HepG2 (cell line): ENCODE results near the gene YTHDF1. TPM values are rescaled to one million over a fixed set of nuclear protein-coding genes. Genes with fewer than 3 reads are reported as not detected.

Experiments
- ATAC-seq: fragments of 200-7000 bp; cut with Tn5 transposase; 3 replicates; pipeline ENCODE4 v1.9.1; 2020; ENCODE audit warnings: mild to moderate bottlenecking, moderate library complexity
- BruUV-seq: library from RNA; stranded (reverse); fragments of 400-500 nt; replicated peaks from 2 replicates; lab custom pipeline; 2021; lab: Mats Ljungman, UMichigan
- CTCF ChIA-PET: fragments of 300-600 bp; formaldehyde crosslinking; extraction: SDS; loops from one replicate; lab custom pipeline; 2021; ENCODE audit warnings: low total read pairs, inconsistent platforms, low intra/inter-chr PET ratio; lab: Yijun Ruan, JAX
- POLR2A ChIA-PET: fragments of 350-600 bp; sonication (Branson Sonifier 250); formaldehyde crosslinking; loops from one replicate; lab custom pipeline; 2020; ENCODE audit warnings: antibody characterized with exemption, inconsistent platforms; lab: Yijun Ruan, JAX
- DNase-seq: peaks from one replicate; pipeline ENCODE4 v3.0.0-alpha.2; 2015; ENCODE audit warnings: low spot score
- FAIRE-seq: peaks from 3 replicates; lab custom pipeline; 2011; peaks lifted over from hg19 to GRCh38; lab: Jason Lieb, UNC
- H2AFZ ChIP-seq: one replicate; pipeline ENCODE4 v1.6.1; 2011; ENCODE audit warnings: low read length, inconsistent platforms
- H3K27ac ChIP-seq: fragments of 300-600 bp; 3 replicates; pipeline ENCODE4 v1.8.0; 2011; ENCODE audit warnings: mixed run types, mild to moderate bottlenecking, mixed read lengths, low read length, inconsistent platforms; ENCODE audit not compliant: insufficient read depth; ENCODE audit errors: extremely low read length
- H3K27me3 ChIP-seq, 2 experiments: fragments of 200-600 bp in 1 of 2; 2 replicates in 1 of 2; 3 replicates in 1 of 2; pipeline versions ENCODE4 v1.6.0 to v1.8.0; 2011; ENCODE audit warnings: low read length in 2 of 2, mild to moderate bottlenecking in 2 of 2, moderate library complexity in 2 of 2, inconsistent platforms in 1 of 2; ENCODE audit not compliant: insufficient read depth in 2 of 2, control insufficient read depth in 1 of 2
- H3K36me3 ChIP-seq, 2 experiments: fragments of 200-600 bp in 1 of 2; replicated peaks in 1 of 2; 2 replicates in 1 of 2; 3 replicates in 1 of 2; pipeline versions ENCODE4 v1.5.1 to v1.8.0; 2011; ENCODE audit warnings: low read length in 2 of 2, inconsistent platforms in 1 of 2; ENCODE audit not compliant: insufficient read depth in 2 of 2, control insufficient read depth in 1 of 2
- H3K4me1 ChIP-seq: 2 replicates; pipeline ENCODE4 v1.5.1; 2012; ENCODE audit warnings: low read length, inconsistent platforms; ENCODE audit not compliant: insufficient read depth
- H3K4me2 ChIP-seq: 2 replicates; pipeline ENCODE4 v1.6.0; 2011; ENCODE audit warnings: low read depth, low read length, inconsistent platforms
- H3K4me3 ChIP-seq, 3 experiments: fragments of 200-600 bp in 1 of 3; sonication (generic), shearing (Covaris generic) in 1 of 3; replicated peaks in 1 of 3; 2 replicates each; pipeline ENCODE4 v1.5.1; 2011 to 2016; ENCODE audit warnings: low read length in 3 of 3, inconsistent platforms in 2 of 3, low read depth in 2 of 3, mild to moderate bottlenecking in 2 of 3, control low read depth in 1 of 3, mixed read lengths in 1 of 3; ENCODE audit not compliant: insufficient read depth in 1 of 3
- H3K79me2 ChIP-seq: one replicate; pipeline ENCODE4 v1.6.1; 2011; ENCODE audit warnings: low read length, inconsistent platforms; ENCODE audit not compliant: insufficient read depth
- H3K9ac ChIP-seq: 2 replicates; pipeline ENCODE4 v1.6.0; 2011; ENCODE audit warnings: mild to moderate bottlenecking, low read depth, low read length, inconsistent platforms; ENCODE audit not compliant: insufficient read depth
- H3K9me3 ChIP-seq: 2 replicates; pipeline ENCODE4 v1.5.1; 2012; ENCODE audit warnings: mild to moderate bottlenecking, low read length
- H4K20me1 ChIP-seq: 2 replicates; pipeline ENCODE4 v1.6.0; 2011; ENCODE audit warnings: inconsistent platforms, mild to moderate bottlenecking, low read length, moderate library complexity; ENCODE audit not compliant: insufficient read depth
- BCL6 ChIP-seq: IDR thresholded peaks from 2 replicates; pipeline ENCODE4 v1.6.1; 2016; ENCODE audit warnings: missing genetic modification reagents, missing compliant biosample characterization
- KDM3A ChIP-seq: IDR thresholded peaks from 2 replicates; pipeline ENCODE4 v1.6.1; 2018; ENCODE audit warnings: low read depth, missing compliant biosample characterization
- MXD4 ChIP-seq: IDR thresholded peaks from 2 replicates; pipeline ENCODE4 v1.6.1; 2016; ENCODE audit warnings: mild to moderate bottlenecking, missing biosample characterization, missing genetic modification reagents
- NR2F1 ChIP-seq, 2 experiments: fragments of 450-650 bp in 1 of 2; formaldehyde crosslinking in 1 of 2; IDR thresholded peaks; 2 replicates each; pipeline versions ENCODE4 v1.5.0 to v1.6.1; 2016 to 2020; ENCODE audit warnings: mild to moderate bottlenecking in 1 of 2, missing compliant biosample characterization in 1 of 2, missing genetic modification reagents in 1 of 2, moderate library complexity in 1 of 2
- NR2F6 ChIP-seq, 2 experiments: IDR thresholded peaks; 2 replicates each; pipeline ENCODE4 v1.6.1; 2016; ENCODE audit warnings: antibody characterized with exemption in 1 of 2, mild to moderate bottlenecking in 1 of 2
- PRDM10 ChIP-seq: sonication (generic); formaldehyde crosslinking; IDR thresholded peaks from 2 replicates; pipeline ENCODE4 v1.4.0; 2020; ENCODE audit warnings: low read depth, missing genetic modification reagents
- RARA ChIP-seq: IDR thresholded peaks from 2 replicates; pipeline ENCODE4 v1.6.1; 2016; ENCODE audit warnings: missing genetic modification reagents, missing compliant biosample characterization
- RBM39 ChIP-seq: fragments of 200-400 bp; formaldehyde crosslinking; IDR thresholded peaks from one replicate; pipeline ENCODE4 v1.6.1; 2018; ENCODE audit warnings: antibody characterized with exemption, mild to moderate bottlenecking, low read depth, low read length; ENCODE audit not compliant: poor library complexity, severe bottlenecking
- SOX5 ChIP-seq: IDR thresholded peaks from 2 replicates; pipeline ENCODE4 v1.6.1; 2016; ENCODE audit warnings: borderline replicate concordance
- ZNF570 ChIP-seq: sonication (generic); formaldehyde crosslinking; IDR thresholded peaks from 2 replicates; pipeline ENCODE4 v1.4.0; 2020; ENCODE audit warnings: mild to moderate bottlenecking, missing genetic modification reagents, borderline replicate concordance
- ZUFSP ChIP-seq: sonication (generic); formaldehyde crosslinking; IDR thresholded peaks from 2 replicates; pipeline ENCODE4 v1.9.0; 2021; ENCODE audit warnings: missing genetic modification reagents, mild to moderate bottlenecking, borderline replicate concordance
- WGBS: methylation state at CpG from one replicate; pipeline ENCODE4 v1.1.6; 2017; ENCODE audit warnings: low lambda C conversion rate; 5-methylcytosine and 5-hydroxymethylcytosine counted together
- in situ Hi-C: cut with HindIII; loops from 2 replicates; pipeline ENCODE4 v1.10.0; 2017; ENCODE audit warnings: low pct_unique_long_range_greater_than_20kb; ENCODE audit not compliant: extremely low pct_ligation_motif_present
- intact Hi-C: fragments of 100-400 bp; cut with micrococcal nuclease; formaldehyde crosslinking; loops from one replicate; pipeline ENCODE4 v1.10.0; 2022; ENCODE audit not compliant: unreplicated experiment
- polyA plus RNA-seq, 8 experiments: library from polyadenylated mRNA; depleted of rRNA in 3 of 8; stranded (reverse) in 7 of 8; unstranded in 1 of 8; fragments of >200 nt; fragmentation: Illumina TruSeq in 4 of 8; extraction: Trizol in 4 of 8; gene quantifications; 2 replicates each; pipeline versions ENCODE4 v1.2.1 to v1.2.3, GENCODE V29; 2011 to 2016; ENCODE audit warnings: low read depth in 4 of 8, missing spikeins in 1 of 8, mixed read lengths in 1 of 8; ENCODE audit not compliant: insufficient read depth in 1 of 8
- total RNA-seq, 5 experiments: library from RNA; depleted of rRNA; stranded (reverse); fragments of >200 nt; fragmentation: Illumina TruSeq; extraction: Trizol; gene quantifications; 2 replicates each; pipeline ENCODE4 v1.2.3, GENCODE V29; 2016; ENCODE audit warnings: low read depth in 1 of 5

The YTHDF1 gene
- total and polyA plus RNA-seq, 2 of the 13 experiments (the other 11 are each of a cell fraction or from before 2014, with no cell fraction given): 34.5 to 37.7 TPM

- peaks cover 75% of the 10 kb centered on the region for H4K20me1 ChIP-seq
- peaks cover 52% of the 10 kb centered on the region for H3K79me2 ChIP-seq
- no peak for TF ChIP-seq ZUFSP (CRISPR knock-in tag)
- no peak for TF ChIP-seq RBM39
- no peak for TF ChIP-seq ZNF570
- no peak for TF ChIP-seq KDM3A (CRISPR knock-in tag)
- no peak for TF ChIP-seq PRDM10 (CRISPR knock-in tag)
- no peak for TF ChIP-seq MXD4
- TF ChIP-seq BCL6: 0 out of 2 replicates have a peak, but pooled peaks have one; percentile 37
- TF ChIP-seq NR2F1 (CRISPR knock-in tag; IDR thresholded peaks at IDR 0.05): peak; percentile 14 to 30; a peak in 1 of 4 replicates
- TF ChIP-seq SOX5: no peak
- peak; percentile 57 for TF ChIP-seq RARA (CRISPR knock-in tag)
- TF ChIP-seq NR2F6 (IDR thresholded peaks at IDR 0.05): peak; percentile 38; the same call in 1 of the 2 replicates
- TF ChIP-seq NR2F6 (CRISPR knock-in tag; IDR thresholded peaks at IDR 0.05): no peak
- intact Hi-C loops (no loop called here), in situ Hi-C loops (no loop called here)
- DNase-seq (no peak), ATAC-seq (no peak), FAIRE-seq (no peak)
- no peak overlapping the region for H2AFZ ChIP-seq
- ChIA-PET CTCF (no interaction called here), POLR2A (interaction anchor here (1.1 kb wide), 1 partner anchor 16 kb away, joined by 3 read pairs; no protein-coding TSS in a partner anchor)
- 76% methylated on average over 7 of the region's 7 CpGs for WGBS
- H3K4me1 ChIP-seq: peaks cover 30% of the 10 kb centered on the region
- no peak overlapping the region for H3K4me2 ChIP-seq
- no peak overlapping the region for H3K9ac ChIP-seq
- H3K4me3 ChIP-seq: no peak overlapping the region
- H3K27me3 ChIP-seq: no peaks in the 10 kb centered on the region
- no TSS peak for BruUV-seq
- no peaks in the 10 kb centered on the region for H3K9me3 ChIP-seq
- H3K27ac ChIP-seq: no peak overlapping the region
- peaks cover 49 to 74% of the 10 kb centered on the region in 2 experiments for H3K36me3 ChIP-seq
These were observed 17.3 kb downstream of the YTHDF1 start for GRCh38 chr20:63198606-63199005.
